Measurements from ENCODE around the gene UBAP1.
"Not testable (repeated sequence)": the region's sequence is repeated elsewhere in the genome, so short reads cannot be mapped to it uniquely, and the experiment has no call there.

The UBAP1 gene

DNA sequence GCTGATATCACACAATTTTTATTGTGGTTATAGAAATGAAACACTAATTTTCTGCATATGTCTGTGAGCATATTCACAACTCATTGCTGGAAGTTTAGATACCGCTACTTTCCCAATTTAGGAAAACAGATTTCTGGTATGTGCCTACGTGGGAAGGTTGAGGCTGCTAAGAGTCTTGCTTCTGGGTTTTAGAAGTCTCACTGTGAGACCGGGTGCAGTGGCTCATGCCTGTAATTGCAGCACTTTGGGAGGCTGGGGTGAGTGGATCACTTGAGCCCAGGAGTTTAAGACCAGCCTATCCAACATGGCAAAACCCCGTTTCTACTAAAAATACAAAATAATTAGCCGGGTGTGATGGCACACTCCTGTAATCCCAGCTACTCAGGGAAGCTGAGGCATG is 39.6 kb downstream of the UBAP1 start:
- TF ChIP-seq, protein P1, sequence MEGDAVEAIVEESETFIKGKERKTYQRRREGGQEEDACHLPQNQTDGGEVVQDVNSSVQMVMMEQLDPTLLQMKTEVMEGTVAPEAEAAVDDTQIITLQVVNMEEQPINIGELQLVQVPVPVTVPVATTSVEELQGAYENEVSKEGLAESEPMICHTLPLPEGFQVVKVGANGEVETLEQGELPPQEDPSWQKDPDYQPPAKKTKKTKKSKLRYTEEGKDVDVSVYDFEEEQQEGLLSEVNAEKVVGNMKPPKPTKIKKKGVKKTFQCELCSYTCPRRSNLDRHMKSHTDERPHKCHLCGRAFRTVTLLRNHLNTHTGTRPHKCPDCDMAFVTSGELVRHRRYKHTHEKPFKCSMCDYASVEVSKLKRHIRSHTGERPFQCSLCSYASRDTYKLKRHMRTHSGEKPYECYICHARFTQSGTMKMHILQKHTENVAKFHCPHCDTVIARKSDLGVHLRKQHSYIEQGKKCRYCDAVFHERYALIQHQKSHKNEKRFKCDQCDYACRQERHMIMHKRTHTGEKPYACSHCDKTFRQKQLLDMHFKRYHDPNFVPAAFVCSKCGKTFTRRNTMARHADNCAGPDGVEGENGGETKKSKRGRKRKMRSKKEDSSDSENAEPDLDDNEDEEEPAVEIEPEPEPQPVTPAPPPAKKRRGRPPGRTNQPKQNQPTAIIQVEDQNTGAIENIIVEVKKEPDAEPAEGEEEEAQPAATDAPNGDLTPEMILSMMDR (conservative IDR thresholded peaks at IDR 0.05): no peak
- no peak overlapping the region for H3K27ac ChIP-seq

DNA sequence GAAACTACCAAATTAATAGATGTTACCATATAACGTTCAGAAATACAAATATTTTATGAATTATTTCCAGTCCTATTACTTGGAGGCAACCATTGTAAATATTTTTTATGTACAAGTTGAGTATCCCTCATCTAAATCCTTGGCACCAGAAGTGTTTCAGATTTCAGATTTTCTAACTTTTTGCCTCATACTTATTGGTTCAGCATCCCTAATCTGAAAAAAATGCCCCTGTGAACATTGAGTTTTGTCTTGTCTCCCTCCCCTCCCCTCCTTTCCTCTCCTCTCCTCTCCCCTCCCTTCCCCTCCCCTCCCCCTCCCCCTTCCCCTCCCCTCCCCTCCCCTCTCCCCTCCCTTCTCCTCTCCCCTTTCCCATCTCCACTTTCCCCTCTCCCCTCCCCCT is 40.6 kb downstream of the UBAP1 start:
- no peak overlapping the region for H3K27ac ChIP-seq
- TF ChIP-seq, protein P1 (conservative IDR thresholded peaks at IDR 0.05): no peak

DNA sequence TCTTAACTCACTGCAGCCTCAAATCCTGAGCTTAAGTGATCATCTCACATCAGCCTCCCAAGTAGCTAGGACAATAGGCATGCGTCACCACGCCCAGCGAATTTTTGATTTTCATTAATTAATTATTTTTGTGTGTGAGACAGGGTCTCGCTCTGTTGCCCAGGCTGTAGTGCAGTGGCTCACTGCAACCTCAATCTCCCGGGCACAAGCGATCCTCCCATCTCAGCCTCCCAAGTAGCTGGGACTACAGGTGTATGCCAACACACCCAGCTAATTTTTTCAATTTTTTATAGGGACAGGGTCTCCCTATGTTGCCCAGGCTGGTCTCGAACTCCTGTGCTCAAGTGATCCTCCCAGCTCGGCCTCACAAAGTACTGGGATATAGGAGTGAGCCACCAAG is 41.4 kb downstream of the UBAP1 start:
- TF ChIP-seq, protein P1 (conservative IDR thresholded peaks at IDR 0.05): no peak
- no peak overlapping the region for H3K27ac ChIP-seq

DNA sequence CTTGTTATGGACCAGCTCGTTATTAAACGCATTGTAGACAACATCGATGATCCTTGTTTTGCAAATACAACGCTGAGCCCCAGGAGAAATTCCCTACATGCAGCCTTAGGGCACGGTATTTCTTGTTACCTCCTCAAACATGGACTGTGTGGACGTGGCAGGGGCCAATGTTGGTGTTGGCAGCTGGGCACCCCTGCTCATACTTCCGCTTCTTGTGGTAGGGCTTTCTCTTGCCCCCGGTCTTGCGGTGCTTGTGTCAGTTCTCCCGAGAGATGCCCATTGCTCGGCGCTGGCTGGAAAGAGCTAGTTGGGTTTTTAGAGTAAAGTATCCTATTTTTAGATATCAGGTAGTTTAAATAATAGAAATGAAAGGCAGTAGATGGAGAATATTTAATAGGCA is 45.5 kb downstream of the UBAP1 start:
- no peak overlapping the region for H3K27ac ChIP-seq

DNA sequence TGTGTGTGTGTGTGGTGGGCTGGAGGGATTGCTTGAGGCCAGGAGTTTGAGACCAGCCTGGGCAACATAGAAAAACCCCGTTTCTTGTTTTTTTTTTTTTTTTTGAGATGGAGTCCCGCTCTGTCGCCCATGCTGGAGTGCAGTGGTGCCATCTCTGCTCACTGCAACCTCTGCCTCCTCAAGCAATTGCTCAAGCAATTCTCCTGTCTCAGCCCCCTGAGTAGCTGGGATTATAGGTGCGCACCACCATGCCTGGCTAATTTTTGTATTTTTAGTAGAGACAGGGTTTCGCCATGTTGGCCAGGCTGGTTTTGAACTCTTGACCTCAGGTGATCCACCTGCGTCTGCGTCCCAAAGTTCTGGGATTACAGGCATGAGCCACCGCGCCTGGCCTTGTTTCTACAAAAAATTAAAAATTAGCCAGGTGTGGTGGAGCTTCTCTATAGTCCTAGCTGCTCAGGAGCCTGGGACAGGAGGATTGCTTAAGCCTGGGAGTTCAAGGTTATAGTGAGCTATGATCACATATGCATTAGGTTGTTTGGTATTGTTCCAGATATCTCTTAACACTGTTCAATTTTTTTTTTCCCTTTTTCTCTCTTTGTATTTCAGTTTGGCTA is 47.4 kb downstream of the UBAP1 start:
- H3K27ac ChIP-seq: not testable (repeated sequence)

More for the DNA sequence above, 45.5 kb downstream of the UBAP1 start:
- TF ChIP-seq, protein P1 (conservative IDR thresholded peaks at IDR 0.05): no peak

DNA sequence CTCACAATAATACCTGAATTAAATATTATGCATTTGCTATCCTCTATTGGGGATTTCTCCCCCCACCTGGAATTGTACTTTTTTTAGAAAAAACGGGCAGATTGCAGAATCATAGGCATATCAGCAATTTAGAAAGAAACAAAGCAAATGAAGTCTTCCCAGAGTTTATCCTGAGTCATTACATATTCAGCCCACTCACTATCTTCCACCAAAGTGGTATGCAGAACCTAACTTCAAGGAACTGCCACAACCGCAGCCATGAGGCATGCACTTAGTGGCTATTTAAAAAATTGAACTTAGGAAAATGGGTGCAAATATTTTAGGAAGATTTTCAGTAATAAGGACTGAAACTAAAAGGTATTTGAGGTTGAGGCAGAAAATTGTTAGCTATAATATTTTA is 48.6 kb downstream of the UBAP1 start:
- no peak overlapping the region for H3K27ac ChIP-seq
- TF ChIP-seq, protein P1 (conservative IDR thresholded peaks at IDR 0.05): no peak

DNA sequence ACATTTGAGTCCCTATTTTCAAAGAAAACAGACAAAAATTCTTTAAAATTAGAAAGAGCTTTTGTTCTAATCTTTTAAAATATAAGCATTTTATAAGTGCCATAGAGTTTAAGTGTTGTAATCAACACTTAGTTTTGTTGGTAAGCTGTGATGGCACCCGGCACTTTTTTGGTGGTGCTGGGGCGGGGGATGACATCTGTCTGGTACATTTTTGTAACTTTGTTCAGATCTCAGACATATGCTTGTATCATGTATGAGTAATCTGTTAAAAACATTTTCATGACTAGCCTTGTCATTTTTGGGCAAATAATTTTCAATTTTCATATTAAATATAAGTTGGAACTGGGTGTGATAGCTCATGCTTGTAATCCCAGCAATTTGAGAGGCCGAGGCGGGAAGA is 51.7 kb downstream of the UBAP1 start:
- TF ChIP-seq, protein P1 (conservative IDR thresholded peaks at IDR 0.05): no peak
- H3K27ac ChIP-seq: no peak overlapping the region

DNA sequence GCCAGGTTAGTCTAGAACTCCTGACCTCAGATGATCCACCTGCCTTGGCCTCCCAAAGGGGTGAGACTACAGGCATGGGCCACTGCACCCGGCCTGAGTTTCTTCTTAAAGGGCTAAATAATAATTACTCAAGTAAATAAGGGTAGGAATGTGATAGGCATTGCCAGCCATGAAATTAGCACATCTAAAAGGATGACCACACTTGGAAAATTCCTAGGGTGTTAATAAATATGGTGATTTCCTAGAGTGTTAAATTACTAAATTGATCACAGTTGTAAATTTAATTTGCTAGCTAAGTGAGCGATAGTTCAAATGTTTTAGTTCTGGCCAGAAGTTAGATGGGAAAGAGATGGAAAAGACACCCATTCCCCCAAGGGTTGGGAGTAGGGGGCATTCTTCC is 53.4 kb downstream of the UBAP1 start:
- H3K27ac ChIP-seq: no peak overlapping the region
- TF ChIP-seq, protein P1 (conservative IDR thresholded peaks at IDR 0.05): no peak

All from VCaP (cell line).